ENCODE measurements around the gene PYGL.
A peak's percentile ranks its signal among the peaks of the same experiment; 100 is the strongest.

PYGL gene

DNA sequence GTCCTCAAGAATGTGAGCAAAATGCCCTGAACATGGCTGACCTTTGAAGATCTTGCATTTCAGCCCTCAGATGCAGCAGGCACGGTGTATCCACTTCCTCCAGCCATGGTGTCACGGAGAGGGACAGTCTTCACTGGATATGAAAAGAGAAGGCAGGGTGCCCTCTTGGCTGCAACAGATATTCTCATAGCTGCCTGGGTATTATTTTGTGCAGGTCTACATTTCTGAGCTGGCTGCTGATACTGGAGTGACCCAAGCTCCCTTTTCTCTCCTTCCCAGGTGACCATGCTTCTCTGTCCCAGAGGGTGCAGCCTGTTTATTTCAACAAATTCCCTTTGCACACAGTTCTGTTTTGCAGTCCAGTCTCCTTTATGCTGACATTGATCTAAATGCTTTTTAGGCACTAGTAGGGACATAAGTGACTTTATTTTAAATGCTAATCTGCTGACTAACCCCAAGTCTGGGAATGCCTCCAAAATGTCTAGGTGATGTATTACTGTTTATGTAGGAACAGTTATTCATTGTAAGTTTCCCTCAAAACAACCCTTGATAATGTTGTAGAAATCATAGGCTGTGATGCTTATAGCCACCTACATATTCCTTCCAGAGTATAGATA is 17.4 kb upstream of the PYGL start:
- no peaks in the 10 kb centered on the region for H3K9me3 ChIP-seq (ENCODE audit: control insufficient read depth, insufficient read depth, low read depth, low read length)
- no peak overlapping the region for H3K4me3 ChIP-seq (ENCODE audit: low read depth, low read length)
- POLR2A ChIA-PET: interaction anchor here (1.1 kb wide), 1 partner anchor 133 kb away, joined by 3 read pairs; the partner anchor contains the start of gene TRIM9
- no peak overlapping the region for H3K27ac ChIP-seq (ENCODE audit: extremely low read depth, low read depth, low read length)
- TF ChIP-seq OVOL3 (tag by site-specific recombination; IDR thresholded peaks at IDR 0.05) (peak; percentile 93), IKZF3 (tag by site-specific recombination; IDR thresholded peaks at IDR 0.05) (peak; percentile 21; the same call in 1 of the 2 replicates), KLF17 (tag by site-specific recombination; IDR thresholded peaks at IDR 0.05) (no peak), ZNF311 (tag by site-specific recombination; IDR thresholded peaks at IDR 0.05; ENCODE audit: borderline replicate concordance) (no peak), ZNF654 (tag by site-specific recombination; IDR thresholded peaks at IDR 0.05; ENCODE audit: low read depth) (peak; percentile 9; the same call in 1 of the 2 replicates), ZNF433 (tag by site-specific recombination; IDR thresholded peaks at IDR 0.05; ENCODE audit: low read depth) (no peak), PRDM6 (tag by site-specific recombination; IDR thresholded peaks at IDR 0.05) (peak; percentile 90), ZNF366 (tag by site-specific recombination; conservative IDR thresholded peaks at IDR 0.05) (peak; percentile 40; the same call in 1 of the 2 replicates), ZNF560 (tag by site-specific recombination; IDR thresholded peaks at IDR 0.05; ENCODE audit: borderline replicate concordance) (no peak), HOXA7 (CRISPR knock-in tag; IDR thresholded peaks at IDR 0.05; ENCODE audit: borderline replicate concordance) (no peak), ZNF596 (tag by site-specific recombination; IDR thresholded peaks at IDR 0.05) (no peak), ZBTB17 (tag by site-specific recombination; IDR thresholded peaks at IDR 0.05) (no peak), ZNF843 (tag by site-specific recombination; IDR thresholded peaks at IDR 0.05) (0 out of 2 replicates have a peak, but pooled peaks have one; percentile 22), ZNF138 (tag by site-specific recombination; IDR thresholded peaks at IDR 0.05; ENCODE audit: borderline replicate concordance) (no peak), FEZF1 (tag by site-specific recombination; IDR thresholded peaks at IDR 0.05) (peak; percentile 32; the same call in 1 of the 2 replicates), ZEB2 (tag by site-specific recombination; IDR thresholded peaks at IDR 0.05) (peak; percentile 60; the same call in 1 of the 2 replicates), ZNF423 (tag by site-specific recombination; IDR thresholded peaks at IDR 0.05) (no peak), ZNF629 (tag by site-specific recombination; IDR thresholded peaks at IDR 0.05) (peak; percentile 46; the same call in 1 of the 2 replicates)
- no peaks in the 10 kb centered on the region for H3K36me3 ChIP-seq (ENCODE audit: control insufficient read depth in 2 of 2, insufficient read depth in 1 of 2, low read length in 2 of 2)
- peaks cover 7% of the 10 kb centered on the region for H3K4me1 ChIP-seq (ENCODE audit: control insufficient read depth, insufficient read depth, low read length)
- CTCF ChIA-PET: interaction anchor here (0.7 kb wide), 1 partner anchor 420 kb away, joined by 4 read pairs; no protein-coding TSS in a partner anchor

- ChIA-PET CTCF (interaction anchor here (0.7 kb wide), 1 partner anchor 1091 kb away, joined by 3 read pairs; no protein-coding TSS in a partner anchor), POLR2A (interaction anchor here (1.3 kb wide), 1 partner anchor 48 kb away, joined by 3 read pairs; no protein-coding TSS in a partner anchor)
- Histone ChIP-seq H3K36me3 (ENCODE audit: control insufficient read depth in 2 of 2, insufficient read depth in 1 of 2, low read length in 2 of 2) (no peaks in the 10 kb centered on the region), H3K27ac (ENCODE audit: extremely low read depth, low read depth, low read length) (no peak overlapping the region), H3K9me3 (ENCODE audit: control insufficient read depth, insufficient read depth, low read depth, low read length) (no peaks in the 10 kb centered on the region), H3K4me3 (ENCODE audit: low read depth, low read length) (no peak overlapping the region), H3K4me1 (ENCODE audit: control insufficient read depth, insufficient read depth, low read length) (peaks cover 10% of the 10 kb centered on the region)
- TF ChIP-seq, protein P1, sequence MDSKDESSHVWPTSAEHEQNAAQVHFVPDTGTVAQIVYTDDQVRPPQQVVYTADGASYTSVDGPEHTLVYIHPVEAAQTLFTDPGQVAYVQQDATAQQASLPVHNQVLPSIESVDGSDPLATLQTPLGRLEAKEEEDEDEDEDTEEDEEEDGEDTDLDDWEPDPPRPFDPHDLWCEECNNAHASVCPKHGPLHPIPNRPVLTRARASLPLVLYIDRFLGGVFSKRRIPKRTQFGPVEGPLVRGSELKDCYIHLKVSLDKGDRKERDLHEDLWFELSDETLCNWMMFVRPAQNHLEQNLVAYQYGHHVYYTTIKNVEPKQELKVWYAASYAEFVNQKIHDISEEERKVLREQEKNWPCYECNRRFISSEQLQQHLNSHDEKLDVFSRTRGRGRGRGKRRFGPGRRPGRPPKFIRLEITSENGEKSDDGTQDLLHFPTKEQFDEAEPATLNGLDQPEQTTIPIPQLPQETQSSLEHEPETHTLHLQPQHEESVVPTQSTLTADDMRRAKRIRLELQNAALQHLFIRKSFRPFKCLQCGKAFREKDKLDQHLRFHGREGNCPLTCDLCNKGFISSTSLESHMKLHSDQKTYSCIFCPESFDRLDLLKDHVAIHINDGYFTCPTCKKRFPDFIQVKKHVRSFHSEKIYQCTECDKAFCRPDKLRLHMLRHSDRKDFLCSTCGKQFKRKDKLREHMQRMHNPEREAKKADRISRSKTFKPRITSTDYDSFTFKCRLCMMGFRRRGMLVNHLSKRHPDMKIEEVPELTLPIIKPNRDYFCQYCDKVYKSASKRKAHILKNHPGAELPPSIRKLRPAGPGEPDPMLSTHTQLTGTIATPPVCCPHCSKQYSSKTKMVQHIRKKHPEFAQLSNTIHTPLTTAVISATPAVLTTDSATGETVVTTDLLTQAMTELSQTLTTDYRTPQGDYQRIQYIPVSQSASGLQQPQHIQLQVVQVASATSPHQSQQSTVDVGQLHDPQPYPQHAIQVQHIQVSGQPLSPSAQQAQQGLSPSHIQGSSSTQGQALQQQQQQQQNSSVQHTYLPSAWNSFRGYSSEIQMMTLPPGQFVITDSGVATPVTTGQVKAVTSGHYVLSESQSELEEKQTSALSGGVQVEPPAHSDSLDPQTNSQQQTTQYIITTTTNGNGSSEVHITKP (tag by site-specific recombination; IDR thresholded peaks at IDR 0.05): 0 out of 2 replicates have a peak, but pooled peaks have one; percentile 17
- TF ChIP-seq INSM2 (tag by site-specific recombination; IDR thresholded peaks at IDR 0.05) (no peak), SP2 (tag by site-specific recombination; IDR thresholded peaks at IDR 0.05) (no peak), ZFP3 (tag by site-specific recombination; IDR thresholded peaks at IDR 0.05; ENCODE audit: low read depth) (no peak), ZNF548 (tag by site-specific recombination; IDR thresholded peaks at IDR 0.05) (no peak)
- TF ChIP-seq, protein P2, sequence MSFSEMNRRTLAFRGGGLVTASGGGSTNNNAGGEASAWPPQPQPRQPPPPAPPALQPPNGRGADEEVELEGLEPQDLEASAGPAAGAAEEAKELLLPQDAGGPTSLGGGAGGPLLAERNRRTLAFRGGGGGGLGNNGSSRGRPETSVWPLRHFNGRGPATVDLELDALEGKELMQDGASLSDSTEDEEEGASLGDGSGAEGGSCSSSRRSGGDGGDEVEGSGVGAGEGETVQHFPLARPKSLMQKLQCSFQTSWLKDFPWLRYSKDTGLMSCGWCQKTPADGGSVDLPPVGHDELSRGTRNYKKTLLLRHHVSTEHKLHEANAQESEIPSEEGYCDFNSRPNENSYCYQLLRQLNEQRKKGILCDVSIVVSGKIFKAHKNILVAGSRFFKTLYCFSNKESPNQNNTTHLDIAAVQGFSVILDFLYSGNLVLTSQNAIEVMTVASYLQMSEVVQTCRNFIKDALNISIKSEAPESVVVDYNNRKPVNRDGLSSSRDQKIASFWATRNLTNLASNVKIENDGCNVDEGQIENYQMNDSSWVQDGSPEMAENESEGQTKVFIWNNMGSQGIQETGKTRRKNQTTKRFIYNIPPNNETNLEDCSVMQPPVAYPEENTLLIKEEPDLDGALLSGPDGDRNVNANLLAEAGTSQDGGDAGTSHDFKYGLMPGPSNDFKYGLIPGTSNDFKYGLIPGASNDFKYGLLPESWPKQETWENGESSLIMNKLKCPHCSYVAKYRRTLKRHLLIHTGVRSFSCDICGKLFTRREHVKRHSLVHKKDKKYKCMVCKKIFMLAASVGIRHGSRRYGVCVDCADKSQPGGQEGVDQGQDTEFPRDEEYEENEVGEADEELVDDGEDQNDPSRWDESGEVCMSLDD (tag by site-specific recombination; IDR thresholded peaks at IDR 0.05): no peak
These were observed 13.0 kb upstream of the PYGL start for GRCh38 chr14:50957296-50957695.
